ENCODE measurements around the gene ZDHHC13.

The ZDHHC13 gene

DNA sequence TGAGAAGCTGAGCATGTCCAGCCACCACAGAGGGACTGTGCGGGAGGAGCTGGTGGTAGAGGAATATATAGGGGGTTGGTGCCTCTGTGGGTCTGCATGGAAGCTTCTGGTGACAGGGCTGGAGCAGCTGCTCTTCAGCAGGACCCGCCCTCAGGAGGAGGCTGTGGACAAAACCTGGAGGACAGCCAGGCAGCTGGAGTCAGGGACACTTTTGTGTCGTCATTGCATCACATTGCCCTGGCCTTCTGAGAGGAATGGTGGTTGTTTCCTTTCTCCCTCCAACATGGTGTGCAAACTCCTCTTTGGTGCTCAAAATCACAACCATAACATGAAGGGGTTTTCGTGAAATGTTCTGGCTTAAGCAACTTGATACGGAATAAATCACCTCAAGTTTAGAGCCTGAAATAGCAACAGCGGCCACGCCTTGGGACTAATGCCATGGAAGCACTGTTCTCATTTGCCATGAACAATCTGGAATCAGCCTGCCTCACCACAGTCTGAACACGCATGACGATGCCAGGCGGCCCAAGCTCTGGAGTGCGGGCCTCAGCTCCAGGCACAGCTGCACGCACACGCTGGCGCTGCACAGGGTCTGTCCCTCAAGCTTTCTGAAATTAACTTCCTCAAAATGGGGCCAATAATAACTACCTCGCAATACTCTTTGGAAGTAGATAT lies 102.0 kb downstream of the ZDHHC13 start:
- no peak for TF ChIP-seq CTCF (IDR thresholded peaks at IDR 0.05; ENCODE audit: borderline replicate concordance, control extremely low read depth, extremely low read depth, insufficient read depth, missing control alignments)
- in situ Hi-C loops (cut with MboI; ENCODE audit: low sequenced_read_pairs, unreplicated experiment) = no loop called here
- DNase-seq (ENCODE audit: low spot score) = no peak

- no peak for DNase-seq (ENCODE audit: low spot score)
- TF ChIP-seq CTCF (IDR thresholded peaks at IDR 0.05; ENCODE audit: borderline replicate concordance, control extremely low read depth, extremely low read depth, insufficient read depth, missing control alignments) = no peak
- in situ Hi-C loops (cut with MboI; ENCODE audit: low sequenced_read_pairs, unreplicated experiment) = no loop called here
These were observed 104.1 kb downstream of the ZDHHC13 start for GRCh38 chr11:19220903-19221724.

GRCh38 chr11:19225123-19225522 lies 108.2 kb downstream of the ZDHHC13 start:
- TF ChIP-seq CTCF (IDR thresholded peaks at IDR 0.05; ENCODE audit: borderline replicate concordance, control extremely low read depth, extremely low read depth, insufficient read depth, missing control alignments) = no peak
- no peak for DNase-seq (ENCODE audit: low spot score)
- in situ Hi-C loops (cut with MboI; ENCODE audit: low sequenced_read_pairs, unreplicated experiment) = no loop called here

- in situ Hi-C loops (cut with MboI; ENCODE audit: low sequenced_read_pairs, unreplicated experiment) = no loop called here
- no peak for TF ChIP-seq CTCF (IDR thresholded peaks at IDR 0.05; ENCODE audit: borderline replicate concordance, control extremely low read depth, extremely low read depth, insufficient read depth, missing control alignments)
- no peak for DNase-seq (ENCODE audit: low spot score)
These were observed 108.6 kb downstream of the ZDHHC13 start for GRCh38 chr11:19225581-19225980.

Measured in GM13976 (cell line).